Tibial artery (tissue), 4 donors: ENCODE results near the gene OPCML.

Source experiments
- DNase-seq, 2 donors: peaks; one replicate each; pipeline ENCODE4 v3.0.0-alpha.2; 2019
- H3K27ac ChIP-seq, 2 donors: fragments of 200-600 bp; sonication (generic) in 1 of 2; 1 replicate in 1 of 2; 2 replicates in 1 of 2; pipeline ENCODE4 v1.5.1; 2018 to 2019; ENCODE audit warnings: mild to moderate bottlenecking in 1 of 2
- H3K27me3 ChIP-seq, 2 donors: fragments of 200-600 bp; sonication (generic) in 1 of 2; one replicate each; pipeline versions ENCODE4 v1.5.1 to v1.6.0; 2016 to 2019
- H3K36me3 ChIP-seq, 3 donors: fragments of 200-600 bp; sonication (generic) in 2 of 3; one replicate each; pipeline ENCODE4 v1.5.1; 2016 to 2019; ENCODE audit warnings: mild to moderate bottlenecking in 2 of 3
- H3K4me1 ChIP-seq, 4 donors: fragments of 200-600 bp; sonication (generic) in 2 of 4; 1 replicate in 3 of 4; 2 replicates in 1 of 4; pipeline ENCODE4 v1.5.1; 2016 to 2019
- H3K4me3 ChIP-seq, 2 donors: fragments of 200-600 bp; sonication (generic) in 1 of 2; 1 replicate in 1 of 2; 2 replicates in 1 of 2; pipeline ENCODE4 v1.5.1; 2018 to 2019; ENCODE audit warnings: mild to moderate bottlenecking in 2 of 2
- H3K9me3 ChIP-seq, 3 donors: fragments of 200-600 bp; sonication (generic) in 1 of 3; one replicate each; pipeline ENCODE4 v1.5.1; 2016 to 2019
- CTCF ChIP-seq, 2 experiments: fragments of 200-600 bp in 1 of 2; fragments of 450-650 bp in 1 of 2; IDR thresholded peaks; one replicate each; pipeline ENCODE4 v1.5.1; 2017 to 2019; ENCODE audit warnings: antibody characterized with exemption in 2 of 2, mild to moderate bottlenecking in 1 of 2, moderate library complexity in 1 of 2
- intact Hi-C: fragments of 100-400 bp; cut with DNase I; formaldehyde crosslinking; loops from one replicate; pipeline ENCODE4 v1.15.0; 2023; ENCODE audit warnings: low total_unique reads

The OPCML gene

GRCh38 chr11:132866783-132867545 lies 665.3 kb downstream of the OPCML start:
- no peak overlapping the region for H3K27ac ChIP-seq
- no peaks in the 10 kb centered on the region for H3K9me3 ChIP-seq
- H3K27me3 ChIP-seq: no peaks in the 10 kb centered on the region
- no peaks in the 10 kb centered on the region for H3K4me1 ChIP-seq
- no peak overlapping the region for H3K4me3 ChIP-seq
- no peak for TF ChIP-seq CTCF (IDR thresholded peaks at IDR 0.05)
- intact Hi-C loops: no loop called here
- H3K36me3 ChIP-seq: no peaks in the 10 kb centered on the region
- DNase-seq: no peak

GRCh38 chr11:132865623-132866022 lies 666.7 kb downstream of the OPCML start:
- DNase-seq: no peak
- Histone ChIP-seq H3K36me3 (no peaks in the 10 kb centered on the region), H3K9me3 (no peaks in the 10 kb centered on the region), H3K27ac (no peak overlapping the region), H3K4me1 (no peaks in the 10 kb centered on the region), H3K27me3 (no peaks in the 10 kb centered on the region), H3K4me3 (no peak overlapping the region)
- TF ChIP-seq CTCF (IDR thresholded peaks at IDR 0.05): no peak
- intact Hi-C loops: no loop called here

GRCh38 chr11:132864811-132865576 lies 667.3 kb downstream of the OPCML start:
- Histone ChIP-seq H3K4me1 (no peaks in the 10 kb centered on the region), H3K27me3 (no peaks in the 10 kb centered on the region), H3K4me3 (no peak overlapping the region), H3K27ac (no peak overlapping the region), H3K36me3 (no peaks in the 10 kb centered on the region), H3K9me3 (no peaks in the 10 kb centered on the region)
- DNase-seq: no peak
- intact Hi-C loops: no loop called here
- TF ChIP-seq CTCF (IDR thresholded peaks at IDR 0.05): no peak

- Histone ChIP-seq H3K4me3 (no peak overlapping the region), H3K36me3 (no peaks in the 10 kb centered on the region), H3K27ac (no peak overlapping the region), H3K9me3 (no peaks in the 10 kb centered on the region), H3K4me1 (no peaks in the 10 kb centered on the region), H3K27me3 (no peaks in the 10 kb centered on the region)
- no peak for TF ChIP-seq CTCF (IDR thresholded peaks at IDR 0.05)
- intact Hi-C loops: no loop called here
- DNase-seq: no peak
Measured at GRCh38 chr11:132862933-132863332, 669.4 kb downstream of the OPCML start.

- Histone ChIP-seq H3K4me3 (no peak overlapping the region), H3K36me3 (no peaks in the 10 kb centered on the region), H3K9me3 (no peaks in the 10 kb centered on the region), H3K27me3 (no peaks in the 10 kb centered on the region), H3K4me1 (no peaks in the 10 kb centered on the region), H3K27ac (no peak overlapping the region)
- intact Hi-C loops: no loop called here
- DNase-seq: no peak
- no peak for TF ChIP-seq CTCF (IDR thresholded peaks at IDR 0.05)
Measured at GRCh38 chr11:132862137-132862536, 670.2 kb downstream of the OPCML start.
